Measurements from ENCODE around the gene MS4A3. TPM values are rescaled to one million over a fixed set of nuclear protein-coding genes. Genes with fewer than 3 reads are reported as not detected.

The MS4A3 gene
- total and polyA plus RNA-seq, 9 of the 15 experiments (the other 6 are each of a cell fraction or from before 2014, with no cell fraction given), result 3.4 to 94.5 (median 58.8) TPM

GRCh38 chr11:60087239-60087638 lies 30.8 kb downstream of the MS4A3 start:
- ChIA-PET POLR2A (no interaction called here), CTCF (ENCODE audit: low intra/inter-chr PET ratio) (no interaction called here)
- no peak overlapping the region for H3K9ac ChIP-seq (ENCODE audit: insufficient read depth in 1 of 2, low read depth in 2 of 2, low read length in 2 of 2)
- intact Hi-C loops (cut with micrococcal nuclease) (no loop called here), in situ Hi-C loops (cut with MboI) (no loop called here)
- H3K79me2 ChIP-seq (ENCODE audit: control insufficient read depth, insufficient read depth, low read length), result no peaks in the 10 kb centered on the region
- no peak overlapping the region for H3K4me3 ChIP-seq
- DNase-seq (ENCODE audit: extremely low read depth in 1 of 4, low spot score in 3 of 4), result no peak
- no peaks in the 10 kb centered on the region for H3K9me3 ChIP-seq (replicated peaks; ENCODE audit: control insufficient read depth, insufficient read depth, low read depth, low read length)
- no peaks in the 10 kb centered on the region for H3K27me3 ChIP-seq (ENCODE audit: control insufficient read depth in 2 of 2, insufficient read depth in 2 of 2, low read length in 2 of 2)
- H3K4me2 ChIP-seq (ENCODE audit: insufficient read depth, low read length), result no peak overlapping the region
- H3K4me1 ChIP-seq (replicated peaks in 1 of 2; ENCODE audit: control insufficient read depth in 2 of 2, insufficient read depth in 2 of 2, low read length in 2 of 2), result peaks cover 0 to 13% of the 10 kb centered on the region in 2 experiments; a peak in 2 of 5 replicates
- H3K36me3 ChIP-seq (ENCODE audit: control insufficient read depth, insufficient read depth, low read length), result no peaks in the 10 kb centered on the region
- no peaks in the 10 kb centered on the region for H4K20me1 ChIP-seq (replicated peaks; ENCODE audit: control insufficient read depth, insufficient read depth, low read length)
- WGBS (ENCODE audit: insufficient coverage, low coverage, missing lambda C conversion rate), result 92% methylated on average over 1 of the region's 1 CpG
- TF ChIP-seq AFF1 (IDR thresholded peaks at IDR 0.05; ENCODE audit: low read depth in 1 of 2, partially characterized antibody in 2 of 2) (no peak), GTF2A2 (tag; IDR thresholded peaks at IDR 0.05) (no peak), KLF6 (CRISPR knock-in tag; IDR thresholded peaks at IDR 0.05; ENCODE audit: borderline replicate concordance) (no peak), KLF13 (tag; IDR thresholded peaks at IDR 0.05; ENCODE audit: borderline replicate concordance, low read depth) (no peak), TGIF2 (CRISPR knock-in tag; IDR thresholded peaks at IDR 0.05) (no peak), THRAP3 (IDR thresholded peaks at IDR 0.05; ENCODE audit: borderline replicate concordance) (no peak), SMARCA5 (IDR thresholded peaks at IDR 0.05) (no peak), ZNF699 (CRISPR knock-in tag; IDR thresholded peaks at IDR 0.05; ENCODE audit: insufficient replicate concordance) (no peak), CREBBP (IDR thresholded peaks at IDR 0.05; ENCODE audit: low read depth, low read length) (no peak)
- no peak overlapping the region for H2AFZ ChIP-seq (ENCODE audit: low read depth, low read length)
- no peak for ATAC-seq
- no peaks in the 10 kb centered on the region for H3K9me1 ChIP-seq (ENCODE audit: control insufficient read depth, insufficient read depth, low read length)
- BruUV-seq (replicated peaks), result no TSS peak
- H3K27ac ChIP-seq (ENCODE audit: extremely low read depth, low read depth, low read length), result no peak overlapping the region
- FAIRE-seq, result no peak

All from K562 (cell line).